GM19043 (cell line): ENCODE results near the gene CDH13.

Experiments used
- ATAC-seq: cut with Tn5 transposase; IDR thresholded peaks from one replicate; pipeline ENCODE4 v1.9.1; 2021; ENCODE audit warnings: low read depth; ENCODE audit not compliant: unreplicated experiment

The CDH13 gene

DNA sequence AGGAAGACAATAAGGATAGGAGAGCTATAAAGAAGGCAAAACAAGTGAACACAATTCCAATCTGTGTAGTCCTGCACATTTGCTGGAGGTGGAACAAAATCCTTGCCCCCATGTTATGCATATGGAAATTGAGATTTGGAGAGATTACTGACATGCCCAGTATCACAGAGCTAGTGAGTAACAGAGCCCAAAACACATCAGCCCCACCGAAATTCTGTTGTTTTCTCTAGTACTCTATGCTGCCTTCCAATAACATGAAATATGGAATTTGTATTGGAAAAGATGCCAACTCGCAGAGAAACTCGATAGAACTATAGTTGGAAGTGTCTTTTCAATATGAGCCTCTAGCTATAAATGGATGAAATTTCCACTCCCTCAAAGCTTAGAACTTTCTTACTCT is 456.6 kb downstream of the CDH13 start:
- ATAC-seq = no peak

- no peak for ATAC-seq
Observed at GRCh38 chr16:83085660-83086059, 458.9 kb downstream of the CDH13 start.

GRCh38 chr16:83095941-83096692 is 469.3 kb downstream of the CDH13 start:
- no peak for ATAC-seq

GRCh38 chr16:83098536-83098935 is 471.8 kb downstream of the CDH13 start:
- ATAC-seq = no peak

- ATAC-seq = no peak
Observed at GRCh38 chr16:83100679-83101078, 473.9 kb downstream of the CDH13 start.

GRCh38 chr16:83102336-83102735 is 475.6 kb downstream of the CDH13 start:
- no peak for ATAC-seq

- ATAC-seq = no peak
Observed at GRCh38 chr16:83105279-83106077, 478.7 kb downstream of the CDH13 start.

- ATAC-seq = no peak
Observed at GRCh38 chr16:83109490-83110125, 482.8 kb downstream of the CDH13 start.

DNA sequence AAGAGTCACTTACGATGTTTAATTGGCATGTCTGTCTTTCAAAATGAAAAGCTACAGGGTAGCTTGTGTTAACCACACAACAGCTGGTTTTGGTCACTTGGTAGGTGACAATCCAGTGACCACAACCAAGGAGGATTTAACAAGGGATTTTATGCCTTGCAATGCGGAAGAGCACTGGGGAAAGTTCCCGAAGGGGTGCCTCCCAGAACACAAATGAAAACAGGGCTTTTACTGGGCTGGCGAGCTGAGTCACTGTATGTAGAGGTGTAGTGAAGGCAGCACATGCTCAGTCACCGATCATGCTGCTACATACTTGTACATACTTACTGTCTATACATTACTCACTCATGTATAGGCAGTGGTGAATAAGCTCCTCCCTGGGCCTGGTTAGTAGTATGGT is 483.5 kb downstream of the CDH13 start:
- no peak for ATAC-seq

DNA sequence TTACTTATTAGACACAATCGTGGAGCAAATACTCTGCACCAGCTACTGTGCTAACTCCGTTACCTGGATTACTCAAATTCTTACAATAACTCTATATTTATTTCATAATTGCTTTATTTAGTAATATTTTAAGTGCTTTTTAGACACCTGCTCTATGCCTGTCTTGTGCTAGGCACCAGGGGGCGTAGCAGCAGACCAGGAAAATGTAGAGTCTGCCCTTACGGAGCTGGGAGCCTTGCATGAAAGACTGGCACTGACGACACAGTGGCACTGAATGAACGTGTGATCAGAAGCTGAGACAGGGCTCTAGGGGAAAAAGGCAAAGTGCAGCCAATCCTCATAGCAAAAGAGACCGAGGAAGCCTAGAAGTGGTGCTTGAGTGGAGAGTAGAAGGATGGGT is 486.5 kb downstream of the CDH13 start:
- no peak for ATAC-seq

DNA sequence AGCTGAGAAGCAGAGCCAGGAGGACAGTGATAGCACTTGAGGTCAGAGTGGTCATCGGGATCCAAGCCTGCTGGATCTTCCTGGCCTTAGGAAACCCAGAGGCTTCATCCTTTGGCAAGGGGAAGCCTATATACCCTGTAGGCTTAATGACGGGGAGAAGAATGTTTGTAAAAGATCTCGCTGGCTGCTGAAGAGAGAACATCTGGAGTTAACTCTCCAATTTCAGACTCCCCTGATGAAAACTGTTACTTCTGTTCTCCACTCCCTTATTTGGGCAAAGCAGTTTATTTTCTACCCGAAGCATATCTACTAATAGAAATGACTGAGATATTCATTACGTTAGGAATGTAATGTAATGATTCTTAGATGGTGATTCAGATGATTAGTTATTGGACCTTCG is 487.0 kb downstream of the CDH13 start:
- ATAC-seq = no peak

DNA sequence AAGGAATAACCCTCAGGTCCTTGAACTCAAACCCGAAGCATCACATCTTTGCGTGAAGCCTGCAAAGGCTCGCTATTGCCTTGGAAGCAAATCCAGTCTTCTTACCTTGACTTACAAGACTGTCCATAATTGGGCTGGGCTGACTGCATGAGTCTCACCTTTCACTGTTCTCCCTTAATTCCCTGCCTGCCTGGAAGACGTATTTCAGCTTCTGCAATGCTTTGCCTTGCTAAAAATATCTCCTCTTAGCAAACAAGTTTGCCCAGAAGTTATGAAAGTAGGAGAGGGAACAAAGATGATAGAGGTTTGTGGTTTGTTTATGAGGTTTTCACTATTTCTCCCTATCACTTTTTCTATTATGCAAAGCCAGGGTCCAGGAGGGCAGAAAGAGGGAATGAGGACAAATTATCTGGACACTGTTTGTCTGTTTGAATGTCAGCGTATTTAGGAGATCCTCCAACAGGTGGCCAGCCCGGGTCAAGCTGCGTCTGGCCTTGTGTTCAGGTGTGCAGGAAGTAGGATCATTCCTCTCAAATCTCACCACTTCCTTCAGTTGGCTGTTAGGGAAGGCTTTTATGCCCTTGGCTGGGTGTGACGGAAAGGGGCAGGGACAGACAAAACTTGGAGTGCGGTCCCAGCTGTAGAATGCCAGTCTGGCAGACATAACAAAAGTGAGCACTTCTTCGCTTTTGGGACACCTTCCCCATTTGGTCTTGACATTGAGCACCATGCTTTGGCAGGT is 488.9 kb downstream of the CDH13 start:
- no peak for ATAC-seq

GRCh38 chr16:83116274-83116892 is 489.6 kb downstream of the CDH13 start:
- ATAC-seq = no peak

GRCh38 chr16:83117810-83118209 is 491.0 kb downstream of the CDH13 start:
- no peak for ATAC-seq

GRCh38 chr16:83118365-83118764 is 491.6 kb downstream of the CDH13 start:
- ATAC-seq = no peak

DNA sequence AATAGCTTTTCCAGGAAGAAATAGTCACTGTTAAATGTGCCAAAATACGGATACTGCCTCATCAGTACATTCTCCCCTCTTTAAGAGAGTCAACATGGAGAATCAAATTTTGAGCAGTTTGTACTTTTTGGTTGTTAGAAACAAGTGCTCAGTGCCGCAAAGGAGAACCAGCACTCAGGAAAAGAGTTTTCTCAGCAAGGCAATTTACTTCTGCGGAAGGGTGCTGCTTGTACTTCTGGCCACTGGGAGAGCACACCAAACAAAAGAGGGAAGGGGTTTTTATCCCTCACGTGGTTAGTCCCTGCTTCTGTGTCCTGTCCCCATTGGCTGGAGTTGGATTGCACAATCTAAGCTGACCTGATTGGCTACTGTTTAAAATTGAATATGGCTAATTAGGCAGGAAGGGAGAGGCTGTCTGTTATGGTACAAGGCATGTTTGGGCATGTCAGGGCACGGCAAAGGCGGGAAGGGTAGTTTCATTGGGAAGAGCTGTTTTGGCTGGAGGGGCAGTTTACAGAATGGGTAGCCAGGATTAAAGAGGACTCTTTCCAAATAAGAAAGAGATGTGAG is 499.3 kb downstream of the CDH13 start:
- no peak for ATAC-seq

DNA sequence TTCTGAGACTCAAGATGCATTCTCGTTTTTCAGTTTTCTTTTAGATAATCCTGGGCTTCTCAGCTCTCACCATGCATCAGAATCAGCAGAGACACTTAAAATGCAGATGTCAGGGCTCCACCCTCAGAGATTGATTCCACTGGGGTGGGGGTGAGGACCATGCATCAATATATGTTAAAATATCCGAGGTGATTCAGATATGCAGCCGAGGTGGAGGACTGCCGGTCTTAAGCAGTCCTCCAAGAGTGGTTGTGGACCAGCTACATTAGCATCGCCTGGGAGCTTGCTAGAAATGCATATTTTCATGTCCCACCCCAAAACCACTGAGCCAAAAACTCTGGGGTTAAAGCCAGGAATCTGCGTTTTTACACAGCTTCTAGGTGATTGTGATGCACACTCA is 501.3 kb downstream of the CDH13 start:
- no peak for ATAC-seq

DNA sequence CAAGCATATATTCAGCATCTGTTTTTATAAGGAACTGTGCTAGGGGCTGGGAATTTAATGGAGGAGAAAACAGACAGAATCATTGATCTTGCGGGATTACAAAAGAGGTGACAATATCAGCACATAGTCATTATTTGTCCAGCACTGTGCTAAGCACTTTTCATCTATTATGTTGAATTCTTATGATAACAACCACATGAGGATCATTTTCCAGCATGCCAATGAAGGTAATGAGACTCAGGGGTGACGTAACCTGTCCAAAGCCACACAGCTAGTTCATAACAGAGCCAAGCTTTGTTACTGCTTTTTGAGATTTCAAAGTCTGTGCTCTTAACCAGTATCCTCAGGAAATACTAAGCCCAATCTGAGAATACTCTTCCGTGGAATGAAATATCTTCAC is 503.3 kb downstream of the CDH13 start:
- no peak for ATAC-seq

DNA sequence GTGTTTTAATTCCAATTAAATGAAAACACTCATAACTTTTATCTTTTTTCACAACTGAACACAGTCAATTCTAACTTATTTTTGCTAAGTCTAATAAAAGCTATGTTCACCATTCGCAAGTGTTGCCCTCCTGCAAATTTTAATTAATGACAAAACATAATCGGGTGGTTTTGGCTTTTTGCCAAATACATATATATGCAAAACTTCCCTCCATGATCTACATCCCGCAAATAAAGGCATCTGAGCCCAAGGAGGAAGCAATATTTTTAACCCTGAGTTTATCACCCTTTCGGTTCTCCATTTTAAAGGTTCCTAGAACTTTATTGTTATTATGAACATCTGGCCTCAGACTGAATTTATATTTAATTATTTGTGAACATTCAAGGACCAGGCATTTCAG is 507.9 kb downstream of the CDH13 start:
- ATAC-seq = no peak

DNA sequence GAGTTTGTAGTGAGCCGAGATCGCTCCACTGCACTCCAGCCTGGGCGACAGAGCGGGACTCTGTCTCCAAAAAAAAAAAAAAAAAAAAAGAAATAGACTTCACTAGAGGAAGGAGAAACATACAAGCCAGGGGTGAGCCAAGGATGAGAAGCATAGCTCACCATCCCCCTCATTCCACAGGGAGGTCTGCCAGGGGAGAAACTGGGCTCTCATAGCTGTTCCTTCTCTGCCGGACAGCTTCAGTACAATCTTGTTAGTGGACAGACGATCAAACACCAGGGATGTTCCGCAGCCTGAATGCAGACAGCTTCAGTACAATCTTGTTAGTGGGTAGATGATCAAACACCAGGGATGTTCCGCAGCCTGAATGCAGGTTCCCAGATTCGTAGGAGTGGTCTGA is 509.6 kb downstream of the CDH13 start:
- ATAC-seq = no peak
